ENCODE data around the gene KCTD6. TPM values are rescaled to one million over a fixed set of nuclear protein-coding genes. Genes with fewer than 3 reads are reported as not detected.

The KCTD6 gene
- total and polyA plus RNA-seq, 2 experiments from 2014 or later: 28.3 to 34.6 TPM

GRCh38 chr3:58466899-58467563 is 24.9 kb upstream of the KCTD6 start (continued):
- TF ChIP-seq, protein P1, sequence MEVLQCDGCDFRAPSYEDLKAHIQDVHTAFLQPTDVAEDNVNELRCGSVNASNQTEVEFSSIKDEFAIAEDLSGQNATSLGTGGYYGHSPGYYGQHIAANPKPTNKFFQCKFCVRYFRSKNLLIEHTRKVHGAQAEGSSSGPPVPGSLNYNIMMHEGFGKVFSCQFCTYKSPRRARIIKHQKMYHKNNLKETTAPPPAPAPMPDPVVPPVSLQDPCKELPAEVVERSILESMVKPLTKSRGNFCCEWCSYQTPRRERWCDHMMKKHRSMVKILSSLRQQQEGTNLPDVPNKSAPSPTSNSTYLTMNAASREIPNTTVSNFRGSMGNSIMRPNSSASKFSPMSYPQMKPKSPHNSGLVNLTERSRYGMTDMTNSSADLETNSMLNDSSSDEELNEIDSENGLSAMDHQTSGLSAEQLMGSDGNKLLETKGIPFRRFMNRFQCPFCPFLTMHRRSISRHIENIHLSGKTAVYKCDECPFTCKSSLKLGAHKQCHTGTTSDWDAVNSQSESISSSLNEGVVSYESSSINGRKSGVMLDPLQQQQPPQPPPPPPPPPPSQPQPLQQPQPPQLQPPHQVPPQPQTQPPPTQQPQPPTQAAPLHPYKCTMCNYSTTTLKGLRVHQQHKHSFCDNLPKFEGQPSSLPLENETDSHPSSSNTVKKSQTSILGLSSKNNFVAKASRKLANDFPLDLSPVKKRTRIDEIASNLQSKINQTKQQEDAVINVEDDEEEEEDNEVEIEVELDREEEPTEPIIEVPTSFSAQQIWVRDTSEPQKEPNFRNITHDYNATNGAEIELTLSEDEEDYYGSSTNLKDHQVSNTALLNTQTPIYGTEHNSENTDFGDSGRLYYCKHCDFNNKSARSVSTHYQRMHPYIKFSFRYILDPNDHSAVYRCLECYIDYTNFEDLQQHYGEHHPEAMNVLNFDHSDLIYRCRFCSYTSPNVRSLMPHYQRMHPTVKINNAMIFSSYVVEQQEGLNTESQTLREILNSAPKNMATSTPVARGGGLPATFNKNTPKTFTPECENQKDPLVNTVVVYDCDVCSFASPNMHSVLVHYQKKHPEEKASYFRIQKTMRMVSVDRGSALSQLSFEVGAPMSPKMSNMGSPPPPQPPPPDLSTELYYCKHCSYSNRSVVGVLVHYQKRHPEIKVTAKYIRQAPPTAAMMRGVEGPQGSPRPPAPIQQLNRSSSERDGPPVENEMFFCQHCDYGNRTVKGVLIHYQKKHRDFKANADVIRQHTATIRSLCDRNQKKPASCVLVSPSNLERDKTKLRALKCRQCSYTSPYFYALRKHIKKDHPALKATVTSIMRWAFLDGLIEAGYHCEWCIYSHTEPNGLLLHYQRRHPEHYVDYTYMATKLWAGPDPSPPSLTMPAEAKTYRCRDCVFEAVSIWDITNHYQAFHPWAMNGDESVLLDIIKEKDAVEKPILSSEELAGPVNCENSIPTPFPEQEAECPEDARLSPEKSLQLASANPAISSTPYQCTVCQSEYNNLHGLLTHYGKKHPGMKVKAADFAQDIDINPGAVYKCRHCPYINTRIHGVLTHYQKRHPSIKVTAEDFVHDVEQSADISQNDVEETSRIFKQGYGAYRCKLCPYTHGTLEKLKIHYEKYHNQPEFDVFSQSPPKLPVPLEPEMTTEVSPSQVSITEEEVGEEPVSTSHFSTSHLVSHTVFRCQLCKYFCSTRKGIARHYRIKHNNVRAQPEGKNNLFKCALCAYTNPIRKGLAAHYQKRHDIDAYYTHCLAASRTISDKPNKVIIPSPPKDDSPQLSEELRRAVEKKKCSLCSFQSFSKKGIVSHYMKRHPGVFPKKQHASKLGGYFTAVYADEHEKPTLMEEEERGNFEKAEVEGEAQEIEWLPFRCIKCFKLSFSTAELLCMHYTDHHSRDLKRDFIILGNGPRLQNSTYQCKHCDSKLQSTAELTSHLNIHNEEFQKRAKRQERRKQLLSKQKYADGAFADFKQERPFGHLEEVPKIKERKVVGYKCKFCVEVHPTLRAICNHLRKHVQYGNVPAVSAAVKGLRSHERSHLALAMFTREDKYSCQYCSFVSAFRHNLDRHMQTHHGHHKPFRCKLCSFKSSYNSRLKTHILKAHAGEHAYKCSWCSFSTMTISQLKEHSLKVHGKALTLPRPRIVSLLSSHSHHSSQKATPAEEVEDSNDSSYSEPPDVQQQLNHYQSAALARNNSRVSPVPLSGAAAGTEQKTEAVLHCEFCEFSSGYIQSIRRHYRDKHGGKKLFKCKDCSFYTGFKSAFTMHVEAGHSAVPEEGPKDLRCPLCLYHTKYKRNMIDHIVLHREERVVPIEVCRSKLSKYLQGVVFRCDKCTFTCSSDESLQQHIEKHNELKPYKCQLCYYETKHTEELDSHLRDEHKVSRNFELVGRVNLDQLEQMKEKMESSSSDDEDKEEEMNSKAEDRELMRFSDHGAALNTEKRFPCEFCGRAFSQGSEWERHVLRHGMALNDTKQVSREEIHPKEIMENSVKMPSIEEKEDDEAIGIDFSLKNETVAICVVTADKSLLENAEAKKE (CRISPR knock-in tag; IDR thresholded peaks at IDR 0.05): no peak
- TF ChIP-seq CREB1 (CRISPR knock-in tag; IDR thresholded peaks at IDR 0.05; ENCODE audit: low read depth) (no peak), EZH2 (IDR thresholded peaks at IDR 0.05; ENCODE audit: low read depth, unreplicated experiment) (no peak)

DNA sequence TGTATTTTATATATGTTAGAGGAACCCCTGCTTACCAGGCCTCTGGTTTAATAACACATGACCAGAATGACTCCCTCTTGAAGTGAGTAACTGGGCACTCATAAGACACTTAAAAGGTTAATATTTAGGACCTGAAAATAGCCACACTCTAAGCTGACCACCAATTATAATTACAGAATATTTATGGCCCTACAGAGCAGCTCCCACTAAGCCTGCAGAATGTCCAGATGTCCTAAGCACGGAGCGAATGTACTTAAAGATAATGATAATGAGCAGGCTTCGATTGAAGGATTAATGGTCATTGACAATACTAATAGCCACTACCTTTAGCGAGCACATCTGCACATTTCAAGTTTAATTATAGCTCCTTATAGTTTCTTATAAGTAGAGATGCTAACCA is 22.8 kb upstream of the KCTD6 start:
- no peak overlapping the region for H2AFZ ChIP-seq
- TF ChIP-seq, protein P1 (CRISPR knock-in tag; IDR thresholded peaks at IDR 0.05): no peak
- TF ChIP-seq EZH2 (IDR thresholded peaks at IDR 0.05; ENCODE audit: low read depth, unreplicated experiment) (no peak), CREB1 (CRISPR knock-in tag; IDR thresholded peaks at IDR 0.05; ENCODE audit: low read depth) (no peak), EZH2phosphoT487 (IDR thresholded peaks at IDR 0.05; ENCODE audit: unreplicated experiment) (no peak), ZNF331 (CRISPR knock-in tag; IDR thresholded peaks at IDR 0.05; ENCODE audit: low read depth) (no peak)

More for the DNA sequence above, 22.8 kb upstream of the KCTD6 start:
- Histone ChIP-seq H3K4me2 (no peak overlapping the region), H3K27ac (ENCODE audit: low read depth) (no peak overlapping the region), H3K4me3 (no peak overlapping the region), H3F3A (replicated peaks; ENCODE audit: low read depth) (no peaks in the 10 kb centered on the region), H3K9me2 (ENCODE audit: insufficient read depth) (no peaks in the 10 kb centered on the region), H3K4me1 (ENCODE audit: insufficient read depth) (peaks cover 10% of the 10 kb centered on the region), H3K36me3 (ENCODE audit: insufficient read depth) (no peaks in the 10 kb centered on the region), H3K79me2 (replicated peaks; ENCODE audit: insufficient read depth) (no peaks in the 10 kb centered on the region), H4K20me1 (replicated peaks; ENCODE audit: insufficient read depth) (no peaks in the 10 kb centered on the region), H3K27me3 (ENCODE audit: insufficient read depth) (no peaks in the 10 kb centered on the region)
- peaks cover 19% of the 10 kb centered on the region for H3K4me1 Mint-ChIP-seq
- H3K9me3 Mint-ChIP-seq: no peaks in the 10 kb centered on the region
- no peak overlapping the region for H3K27ac Mint-ChIP-seq
- DNase-seq (ENCODE audit: low spot score): no peak
- no peaks in the 10 kb centered on the region for H3K36me3 Mint-ChIP-seq (ENCODE audit: low read depth)
- no peak overlapping the region for H3K4me3 Mint-ChIP-seq
- peaks cover 8% of the 10 kb centered on the region for H3K27me3 Mint-ChIP-seq (ENCODE audit: insufficient read depth, low read depth, poor library complexity)
- no peak for ATAC-seq
